ES-I3 (cell line): Measurements from ENCODE around the gene NEK10.

ENCODE experiments used
- H3K36me3 ChIP-seq: 2 replicates; pipeline ENCODE4 v1.6.1; 2013; ENCODE audit warnings: mild to moderate bottlenecking, low read length, control low read depth, moderate library complexity; ENCODE audit not compliant: insufficient read depth
- H3K4me1 ChIP-seq: 2 replicates; pipeline ENCODE4 v1.6.1; 2013; ENCODE audit warnings: mild to moderate bottlenecking, control low read depth, low read length; ENCODE audit not compliant: insufficient read depth
- H3K9ac ChIP-seq: 2 replicates; pipeline ENCODE4 v1.6.1; 2013; ENCODE audit warnings: low read depth, mild to moderate bottlenecking, low read length, moderate library complexity
- H3K9me3 ChIP-seq: 2 replicates; pipeline ENCODE4 v1.6.1; 2013; ENCODE audit warnings: mild to moderate bottlenecking, low read length, moderate library complexity; ENCODE audit not compliant: control insufficient read depth, insufficient read depth

The NEK10 gene

DNA sequence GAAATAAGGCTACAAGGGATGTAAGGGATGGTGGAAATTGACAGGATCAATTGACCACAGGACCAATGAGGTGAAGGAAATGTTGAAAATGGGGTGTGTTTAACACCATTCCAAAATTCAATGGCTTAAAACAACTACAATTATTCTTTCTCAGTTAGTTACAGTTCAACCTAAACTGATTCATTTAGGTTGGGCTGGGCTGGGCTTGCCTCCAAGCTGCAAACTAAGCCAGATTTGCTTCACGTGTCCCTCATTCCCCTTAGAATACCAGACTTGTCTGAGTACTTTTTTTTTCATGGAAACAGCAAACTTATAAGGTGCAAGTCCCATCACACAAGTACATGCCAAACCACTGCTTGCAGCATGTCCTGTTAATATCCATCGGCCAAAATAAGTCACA, 280.1 kb downstream of the NEK10 start:
- Histone ChIP-seq H3K9ac (no peak overlapping the region), H3K36me3 (no peaks in the 10 kb centered on the region), H3K9me3 (0 out of 2 replicates have a peak, but pooled peaks cover 2% of the 10 kb centered on the region), H3K4me1 (no peaks in the 10 kb centered on the region)

DNA sequence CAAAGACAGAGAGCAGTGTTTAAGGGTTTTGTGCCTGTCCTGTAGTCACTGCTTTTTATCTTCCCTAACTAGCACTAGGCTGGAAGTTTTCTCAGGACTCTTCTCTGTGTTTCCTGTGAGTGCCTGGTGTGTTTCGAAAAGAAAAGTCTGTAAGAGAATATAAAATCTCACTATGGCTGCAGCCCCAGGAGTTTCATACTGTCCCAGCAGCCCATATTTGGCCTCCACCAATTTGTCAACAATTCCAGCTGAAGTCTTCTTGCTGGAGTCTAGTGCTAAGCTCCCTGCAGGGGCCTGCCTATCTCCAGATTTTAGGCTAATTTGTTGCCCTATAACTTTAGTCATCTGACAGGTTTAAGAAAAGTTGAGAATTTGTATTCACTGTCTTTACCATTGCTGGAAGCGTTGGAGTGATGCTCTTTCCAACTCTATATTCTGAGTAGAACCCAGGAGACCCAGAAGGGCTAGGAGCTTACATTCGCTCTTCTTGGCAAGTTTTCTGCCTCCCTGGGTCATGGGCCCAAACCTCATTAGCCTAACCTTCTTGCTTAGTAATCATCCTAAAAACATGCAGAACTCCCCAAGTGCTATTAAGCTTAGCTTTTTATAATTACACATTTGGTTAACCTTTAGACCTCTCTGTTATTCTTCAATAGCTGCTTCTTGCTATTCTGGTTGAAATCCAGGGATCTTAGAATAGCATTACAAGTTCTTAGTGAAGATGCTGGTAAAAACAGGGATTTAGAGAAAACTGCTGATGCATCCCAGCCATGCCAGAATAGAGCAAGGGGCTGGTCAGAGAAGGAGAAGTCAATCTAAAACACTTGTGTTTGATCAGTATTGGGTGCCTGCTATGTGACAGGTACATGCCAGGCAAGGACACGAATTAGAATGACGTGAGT, 283.1 kb downstream of the NEK10 start:
- no peaks in the 10 kb centered on the region for H3K36me3 ChIP-seq
- peaks cover 2% of the 10 kb centered on the region; the same call in 1 of the 2 replicates for H3K4me1 ChIP-seq
- H3K9me3 ChIP-seq, result no peaks in the 10 kb centered on the region
- H3K9ac ChIP-seq, result no peak overlapping the region

DNA sequence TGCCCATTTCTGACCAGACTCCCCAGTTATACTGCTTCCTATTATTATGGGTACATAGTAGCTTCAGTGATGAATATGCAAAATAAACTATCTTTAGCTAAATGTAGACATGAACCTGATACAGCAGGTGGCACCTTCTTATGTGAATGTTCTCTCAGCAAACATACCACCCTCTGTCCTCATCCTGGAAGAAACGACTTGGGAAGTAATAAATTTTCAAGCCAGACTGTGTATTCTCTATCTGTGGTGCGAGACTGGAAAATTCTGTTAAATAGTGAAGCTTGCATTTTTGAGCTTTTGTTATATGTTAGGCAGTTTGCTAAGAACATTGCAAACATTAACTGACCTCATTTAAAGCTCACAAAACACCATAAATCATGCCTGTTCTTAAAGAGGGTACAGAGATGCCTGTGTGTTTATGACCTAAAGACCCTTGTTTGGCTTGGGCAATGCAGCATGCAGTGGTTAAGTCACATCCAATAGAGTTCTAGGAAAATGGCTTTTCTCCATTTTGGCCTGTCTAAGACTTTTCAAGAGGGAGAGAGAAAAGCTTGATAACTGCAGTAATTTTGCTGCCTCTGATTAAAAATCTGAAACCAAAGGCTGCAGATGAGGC, 287.1 kb downstream of the NEK10 start:
- Histone ChIP-seq H3K4me1 (peaks cover 24% of the 10 kb centered on the region), H3K9ac (no peak overlapping the region)

DNA sequence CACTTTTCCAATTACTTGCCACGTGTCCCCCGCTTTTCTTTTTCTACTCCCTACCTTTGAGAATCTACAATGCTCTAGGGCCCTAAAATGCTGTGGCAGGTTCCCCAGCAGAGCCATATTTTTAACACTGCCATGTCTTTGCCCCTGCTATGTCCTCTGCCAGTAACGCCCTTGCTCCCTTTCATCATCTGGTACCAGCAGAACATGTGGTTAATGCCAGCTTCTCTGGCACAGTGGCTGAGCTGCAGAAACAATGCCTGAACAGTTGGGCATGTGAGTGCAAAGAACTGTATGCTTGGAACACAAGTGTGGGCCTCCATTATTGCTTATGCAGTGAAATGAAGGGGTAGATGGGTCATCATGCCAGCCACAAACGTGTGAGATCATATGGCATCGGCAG, 287.6 kb downstream of the NEK10 start:
- H3K9me3 ChIP-seq, result no peaks in the 10 kb centered on the region
- H3K4me1 ChIP-seq, result peaks cover 25% of the 10 kb centered on the region
- H3K36me3 ChIP-seq, result no peaks in the 10 kb centered on the region; the same call in 1 of the 2 replicates
- H3K9ac ChIP-seq, result no peak overlapping the region

More for the DNA sequence above, 287.1 kb downstream of the NEK10 start:
- H3K36me3 ChIP-seq, result no peaks in the 10 kb centered on the region; the same call in 1 of the 2 replicates
- no peaks in the 10 kb centered on the region for H3K9me3 ChIP-seq

DNA sequence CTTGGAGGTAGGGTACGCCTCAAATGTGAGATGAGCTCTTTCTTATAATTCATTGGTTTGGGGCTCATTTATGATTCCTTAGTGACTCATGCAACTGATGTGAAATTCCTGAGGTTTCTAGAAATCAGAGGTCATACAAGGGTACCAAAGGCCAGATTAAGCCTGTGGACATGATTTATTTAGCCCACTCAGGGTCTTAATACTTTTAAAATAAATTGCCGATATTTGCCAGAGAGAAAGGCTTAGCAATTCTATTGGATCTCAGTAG, 289.0 kb downstream of the NEK10 start:
- Histone ChIP-seq H3K4me1 (peaks cover 25% of the 10 kb centered on the region), H3K9ac (no peak overlapping the region), H3K36me3 (no peaks in the 10 kb centered on the region; the same call in 1 of the 2 replicates), H3K9me3 (0 out of 2 replicates have a peak, but pooled peaks cover 2% of the 10 kb centered on the region)

DNA sequence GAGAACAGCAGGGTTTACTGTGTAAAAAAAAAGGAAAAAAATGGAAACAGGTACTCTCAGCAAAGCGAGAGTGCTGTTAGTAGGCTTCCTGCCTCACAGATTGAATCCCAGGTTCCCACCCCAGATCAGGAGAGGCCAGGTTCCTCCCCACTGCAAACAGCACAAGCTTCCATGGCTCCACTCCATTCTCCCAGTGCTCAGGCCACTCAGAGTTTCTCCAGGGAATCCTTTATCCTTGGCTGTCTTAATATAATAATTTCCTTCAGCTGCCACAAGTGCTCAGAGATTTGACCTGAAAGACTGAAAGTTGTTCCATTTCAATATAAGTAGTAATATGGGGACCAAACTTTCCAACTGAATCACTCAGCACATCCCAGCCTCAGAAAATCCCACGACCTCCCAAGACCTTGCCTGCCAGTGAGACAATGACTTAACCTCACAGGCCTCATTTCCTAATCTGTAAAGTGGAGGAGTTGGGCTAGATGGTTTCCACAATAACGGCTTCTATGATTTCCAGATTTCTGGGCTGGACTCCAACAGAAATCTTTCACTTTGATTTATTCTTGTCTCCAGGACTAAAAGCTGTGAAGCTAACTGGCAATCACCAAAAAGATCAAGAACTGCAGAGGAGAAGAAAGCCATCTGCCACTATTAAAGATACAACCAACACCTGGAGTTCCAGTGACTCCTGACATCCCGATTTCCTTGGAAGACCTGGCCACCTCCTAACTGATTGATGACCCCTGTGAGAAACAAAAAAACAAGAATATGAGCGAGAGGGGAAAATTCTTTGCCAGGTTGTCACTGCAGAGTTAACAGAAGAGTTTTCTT, 289.5 kb downstream of the NEK10 start:
- Histone ChIP-seq H3K9me3 (0 out of 2 replicates have a peak, but pooled peaks cover 2% of the 10 kb centered on the region), H3K36me3 (no peaks in the 10 kb centered on the region; the same call in 1 of the 2 replicates), H3K9ac (no peak overlapping the region), H3K4me1 (peaks cover 25% of the 10 kb centered on the region)

DNA sequence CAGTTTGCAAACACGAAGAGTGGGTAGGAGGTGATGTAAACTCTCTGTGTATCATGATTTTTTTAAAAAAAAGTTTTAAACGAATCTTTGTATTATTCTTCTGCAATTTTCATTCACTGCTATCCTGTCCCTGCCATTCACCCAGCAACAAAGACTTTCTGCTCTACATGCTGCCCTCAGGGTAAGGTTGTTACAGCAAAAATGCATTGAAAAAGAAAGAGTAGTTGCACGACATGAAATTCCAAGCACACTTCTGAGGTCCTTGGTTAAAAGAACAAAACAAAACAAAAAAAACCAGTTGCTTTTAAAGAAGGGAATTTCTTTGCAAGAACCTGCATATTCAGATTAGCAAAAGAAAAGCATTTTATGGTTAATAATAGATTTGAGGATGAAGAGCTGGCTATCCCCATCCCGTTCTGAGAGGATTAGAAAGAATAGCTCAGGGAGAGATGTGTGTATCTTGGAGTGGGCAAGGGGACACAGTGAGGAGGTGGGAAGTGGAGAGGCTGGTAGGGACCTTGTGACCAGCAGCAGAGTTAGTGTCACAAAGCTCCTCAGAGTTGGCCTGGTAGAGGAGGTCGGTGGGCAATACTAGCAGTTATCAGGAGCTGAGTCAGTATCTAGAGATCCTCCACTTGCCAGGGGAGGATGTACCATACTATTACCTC, 290.8 kb downstream of the NEK10 start:
- 0 out of 2 replicates have a peak, but pooled peaks cover 2% of the 10 kb centered on the region for H3K9me3 ChIP-seq
- no peak overlapping the region for H3K9ac ChIP-seq
- H3K36me3 ChIP-seq, result no peaks in the 10 kb centered on the region; the same call in 1 of the 2 replicates
- H3K4me1 ChIP-seq, result peaks cover 30% of the 10 kb centered on the region

DNA sequence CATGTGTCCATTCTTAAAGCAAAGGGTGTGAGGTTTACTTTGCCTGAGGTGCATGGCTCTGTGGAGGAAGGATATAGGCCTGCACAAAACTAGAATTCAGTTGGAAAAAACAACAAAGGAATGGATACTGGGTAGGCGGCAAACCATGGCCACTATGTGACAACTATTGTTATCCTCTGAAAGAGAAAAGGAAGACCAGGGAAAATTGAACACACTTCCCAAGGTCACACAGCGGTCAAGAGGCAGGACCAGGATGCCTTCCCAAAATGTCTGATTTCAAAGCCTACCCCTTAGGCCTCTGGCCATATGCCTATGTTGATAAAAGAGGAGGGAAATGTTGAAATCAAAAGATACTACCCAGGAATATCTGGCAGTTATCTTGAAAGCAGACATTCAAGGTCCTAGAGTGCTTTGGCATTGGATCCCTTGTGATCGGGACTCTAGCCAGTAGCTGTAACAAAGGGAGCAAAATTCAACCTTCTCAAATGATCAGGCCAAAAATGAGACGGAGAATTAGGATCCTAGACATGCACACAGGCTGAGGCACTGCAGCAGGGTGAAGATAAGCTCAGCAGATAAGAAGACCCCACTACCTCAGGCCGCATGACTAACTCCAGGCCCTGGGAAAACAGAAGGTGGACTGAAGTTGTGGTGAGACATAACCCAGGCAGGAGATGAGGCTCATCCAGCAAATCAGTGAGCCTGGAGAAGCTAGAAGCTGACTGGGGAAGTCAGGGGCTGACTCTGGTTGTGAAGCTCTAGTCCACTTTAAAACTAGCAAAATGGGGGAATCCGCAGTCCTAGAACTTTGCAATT, 292.2 kb downstream of the NEK10 start:
- Histone ChIP-seq H3K4me1 (peaks cover 36% of the 10 kb centered on the region), H3K36me3 (no peaks in the 10 kb centered on the region; the same call in 1 of the 2 replicates), H3K9me3 (0 out of 2 replicates have a peak, but pooled peaks cover 2% of the 10 kb centered on the region), H3K9ac (no peak overlapping the region)

DNA sequence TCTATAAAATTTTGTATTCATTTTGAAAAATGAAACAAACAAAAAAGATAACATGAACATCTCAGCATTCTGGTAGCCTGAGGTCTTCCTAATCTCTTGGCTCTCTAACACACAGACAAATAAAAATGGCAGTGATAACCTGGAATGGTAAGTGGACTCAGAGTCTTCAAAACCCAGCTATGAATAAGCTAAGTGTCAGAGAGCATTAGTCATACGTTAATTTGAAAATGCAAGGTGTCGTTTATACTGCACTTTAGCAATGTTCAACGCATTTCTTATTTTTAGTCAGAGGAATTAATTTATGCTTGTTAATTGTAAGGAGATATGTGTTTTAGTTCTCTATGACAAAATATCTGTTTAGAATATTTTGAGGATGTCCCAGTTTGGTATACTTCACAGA, 294.3 kb downstream of the NEK10 start:
- no peak overlapping the region for H3K9ac ChIP-seq
- 0 out of 2 replicates have a peak, but pooled peaks cover 2% of the 10 kb centered on the region for H3K9me3 ChIP-seq
- H3K36me3 ChIP-seq, result no peaks in the 10 kb centered on the region; the same call in 1 of the 2 replicates
- peaks cover 36% of the 10 kb centered on the region for H3K4me1 ChIP-seq

DNA sequence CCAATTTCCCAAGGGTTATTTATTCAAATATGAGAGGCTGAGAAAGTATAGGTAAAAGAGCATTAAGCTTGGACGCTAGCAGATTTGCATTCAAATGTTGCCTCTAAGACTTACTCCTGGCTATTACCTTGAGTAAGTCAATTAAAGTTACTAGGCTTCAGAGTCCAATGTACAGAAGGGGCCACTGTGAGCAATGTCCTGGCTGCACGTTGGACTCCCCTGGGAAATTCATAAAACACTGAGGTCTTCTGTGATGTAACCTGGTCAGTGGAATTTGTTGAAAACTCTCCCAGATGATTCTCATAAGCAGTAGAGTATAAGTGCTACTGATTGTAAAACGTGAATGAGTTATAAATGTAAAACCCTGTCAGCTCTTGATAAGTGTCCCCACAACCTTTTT, 295.3 kb downstream of the NEK10 start:
- Histone ChIP-seq H3K36me3 (no peaks in the 10 kb centered on the region), H3K4me1 (peaks cover 31% of the 10 kb centered on the region), H3K9me3 (0 out of 2 replicates have a peak, but pooled peaks cover 2% of the 10 kb centered on the region), H3K9ac (no peak overlapping the region)

DNA sequence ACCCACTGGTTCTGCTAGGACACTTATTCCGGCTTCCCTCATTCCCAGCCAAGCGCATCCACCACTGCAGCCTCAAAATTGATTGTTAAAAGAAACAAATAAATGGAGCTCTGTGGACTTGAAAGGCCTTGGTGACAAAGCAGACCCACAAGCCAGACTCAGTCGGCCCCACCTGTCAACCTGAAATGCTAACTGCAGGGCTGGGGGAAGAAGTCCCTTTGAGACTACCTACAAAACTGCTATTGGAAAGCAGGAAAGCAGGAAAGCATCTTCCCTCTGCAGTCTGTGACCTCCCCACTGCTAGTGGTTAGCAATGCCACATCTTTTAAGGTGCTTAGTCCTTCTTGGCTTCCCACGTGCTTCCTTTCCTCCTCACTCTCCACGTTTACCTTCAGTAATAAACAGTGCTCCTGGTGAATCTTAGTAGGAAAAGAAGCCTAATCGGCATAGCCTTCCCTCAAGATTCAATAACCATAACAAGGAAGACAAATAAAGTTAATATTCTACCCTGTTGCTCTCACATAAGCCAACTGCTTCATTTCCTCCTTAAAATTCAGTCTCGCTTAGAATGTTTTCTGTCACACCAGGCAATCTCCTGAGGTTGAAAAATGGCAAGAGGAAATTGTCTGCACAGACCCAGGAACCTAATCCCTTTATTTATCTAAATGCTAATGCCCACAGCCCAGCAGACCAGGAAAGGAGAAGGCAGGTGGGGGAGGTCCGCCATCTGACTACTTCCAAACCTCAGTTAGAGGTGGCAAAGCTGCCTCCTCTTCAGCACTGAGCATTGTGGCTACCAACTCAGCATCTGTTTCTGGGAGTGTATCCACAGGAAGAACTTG, 296.2 kb downstream of the NEK10 start:
- no peaks in the 10 kb centered on the region for H3K36me3 ChIP-seq
- H3K9me3 ChIP-seq, result 0 out of 2 replicates have a peak, but pooled peaks cover 2% of the 10 kb centered on the region
- peaks cover 24% of the 10 kb centered on the region for H3K4me1 ChIP-seq

DNA sequence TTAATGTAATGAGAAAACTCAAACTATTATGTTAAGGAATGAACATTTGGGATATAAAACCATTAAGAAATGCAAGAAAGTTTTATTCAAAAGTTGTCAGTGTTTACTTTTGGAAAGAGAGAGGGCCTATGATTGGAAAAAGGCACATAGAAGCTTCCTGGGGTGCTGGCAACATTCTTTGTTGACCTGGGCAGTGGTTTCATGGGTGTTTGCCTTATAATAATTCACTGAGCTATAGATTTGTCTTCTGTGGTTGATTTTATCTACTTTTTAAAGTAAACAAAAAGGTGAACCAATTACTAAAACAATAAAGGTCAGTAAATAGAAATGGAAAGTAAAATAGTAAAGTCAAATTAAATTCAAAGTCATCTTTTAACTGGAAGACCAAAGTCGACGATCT, 308.8 kb downstream of the NEK10 start:
- Histone ChIP-seq H3K36me3 (no peaks in the 10 kb centered on the region), H3K4me1 (no peaks in the 10 kb centered on the region)

More for the DNA sequence above, 296.2 kb downstream of the NEK10 start:
- no peak overlapping the region for H3K9ac ChIP-seq

More for the DNA sequence above, 308.8 kb downstream of the NEK10 start:
- Histone ChIP-seq H3K9me3 (no peaks in the 10 kb centered on the region), H3K9ac (no peak overlapping the region)
